NT2/D1 (cell line): ENCODE results near the gene LGALS9C.
"Not testable (repeated sequence)": the region's sequence is repeated elsewhere in the genome, so short reads cannot be mapped to it uniquely, and the experiment has no call there.

ENCODE experiments used
- SUZ12 ChIP-seq: IDR thresholded peaks from 2 replicates; pipeline ENCODE4 v1.6.1; 2011; ENCODE audit not compliant: insufficient read length, insufficient read depth; ENCODE audit errors: extremely low read depth
- YY1 ChIP-seq: IDR thresholded peaks from 2 replicates; pipeline ENCODE4 v1.6.1; 2011; ENCODE audit not compliant: insufficient read length, insufficient read depth
- ZNF274 ChIP-seq: IDR thresholded peaks from 2 replicates; pipeline ENCODE4 v1.6.1; 2011; ENCODE audit warnings: mild to moderate bottlenecking, low read depth, low read length

- TF ChIP-seq ZNF274, YY1, SUZ12: not testable (repeated sequence)
Measured at GRCh38 chr17:18526168-18526800, 49.7 kb downstream of the LGALS9C start.
